Measurements from ENCODE around the gene HTATIP2.
"Not testable (repeated sequence)": the region's sequence is repeated elsewhere in the genome, so short reads cannot be mapped to it uniquely, and the experiment has no call there.

Gene HTATIP2

GRCh38 chr11:20372081-20372626 lies 8.6 kb downstream of the HTATIP2 start:
- no peak for DNase-seq (ENCODE audit: low read depth)

GRCh38 chr11:20373147-20373546 lies 9.6 kb downstream of the HTATIP2 start:
- DNase-seq (ENCODE audit: low read depth) = no peak

- no peak for DNase-seq (ENCODE audit: low read depth)
Measured at GRCh38 chr11:20373568-20374209, 10.2 kb downstream of the HTATIP2 start.

- DNase-seq (ENCODE audit: low read depth) = no peak
Measured at GRCh38 chr11:20374741-20375300, 11.3 kb downstream of the HTATIP2 start.

GRCh38 chr11:20376162-20376730 lies 12.7 kb downstream of the HTATIP2 start:
- DNase-seq (ENCODE audit: low read depth) = no peak

- DNase-seq (ENCODE audit: low read depth) = not testable (repeated sequence)
Measured at GRCh38 chr11:20385996-20386395, 22.5 kb downstream of the HTATIP2 start.

GRCh38 chr11:20387261-20388095 lies 24.0 kb downstream of the HTATIP2 start, which contains the start of gene PRMT3:
PRMT3 (plus strand) TSS chr11:20387716; CDS start chr11:20387747, 31 bp downstream.
- peak; percentile 96 for DNase-seq (ENCODE audit: low read depth)

- no peak for DNase-seq (ENCODE audit: low read depth)
Measured at GRCh38 chr11:20388096-20389055, 24.9 kb downstream of the HTATIP2 start.

GRCh38 chr11:20397281-20397680 lies 33.8 kb downstream of the HTATIP2 start:
- DNase-seq (ENCODE audit: low read depth) = no peak

GRCh38 chr11:20399498-20399897 lies 36.0 kb downstream of the HTATIP2 start:
- no peak for DNase-seq (ENCODE audit: low read depth)

- DNase-seq (ENCODE audit: low read depth) = no peak
Measured at GRCh38 chr11:20403059-20403458, 39.5 kb downstream of the HTATIP2 start.

- no peak for DNase-seq (ENCODE audit: low read depth)
Measured at GRCh38 chr11:20406484-20406883, 43.0 kb downstream of the HTATIP2 start.

GRCh38 chr11:20407344-20407743 lies 43.8 kb downstream of the HTATIP2 start:
- no peak for DNase-seq (ENCODE audit: low read depth)

- DNase-seq (ENCODE audit: low read depth) = no peak
Measured at GRCh38 chr11:20415432-20415831, 51.9 kb downstream of the HTATIP2 start.

GRCh38 chr11:20417771-20418170 lies 54.3 kb downstream of the HTATIP2 start:
- DNase-seq (ENCODE audit: low read depth) = no peak

- DNase-seq (ENCODE audit: low read depth) = no peak
Measured at GRCh38 chr11:20421946-20422345, 58.4 kb downstream of the HTATIP2 start.

- no peak for DNase-seq (ENCODE audit: low read depth)
Measured at GRCh38 chr11:20429216-20429615, 65.7 kb downstream of the HTATIP2 start.

Data from stimulated activated CD8-positive, alpha-beta memory T cell treated with anti-CD3 and anti-CD28 coated beads, Interleukin-4, amount 100 ng/mL, for 24 hours (primary cell).